GM21381 (cell line): Measurements from ENCODE around the gene PDE3A.
"Not testable (repeated sequence)": the region's sequence is repeated elsewhere in the genome, so short reads cannot be mapped to it uniquely, and the experiment has no call there.

Source experiments
- ATAC-seq: cut with Tn5 transposase; IDR thresholded peaks from one replicate; pipeline ENCODE4 v1.9.1; 2021; ENCODE audit warnings: mild to moderate bottlenecking, moderate library complexity; ENCODE audit not compliant: unreplicated experiment

PDE3A gene

DNA sequence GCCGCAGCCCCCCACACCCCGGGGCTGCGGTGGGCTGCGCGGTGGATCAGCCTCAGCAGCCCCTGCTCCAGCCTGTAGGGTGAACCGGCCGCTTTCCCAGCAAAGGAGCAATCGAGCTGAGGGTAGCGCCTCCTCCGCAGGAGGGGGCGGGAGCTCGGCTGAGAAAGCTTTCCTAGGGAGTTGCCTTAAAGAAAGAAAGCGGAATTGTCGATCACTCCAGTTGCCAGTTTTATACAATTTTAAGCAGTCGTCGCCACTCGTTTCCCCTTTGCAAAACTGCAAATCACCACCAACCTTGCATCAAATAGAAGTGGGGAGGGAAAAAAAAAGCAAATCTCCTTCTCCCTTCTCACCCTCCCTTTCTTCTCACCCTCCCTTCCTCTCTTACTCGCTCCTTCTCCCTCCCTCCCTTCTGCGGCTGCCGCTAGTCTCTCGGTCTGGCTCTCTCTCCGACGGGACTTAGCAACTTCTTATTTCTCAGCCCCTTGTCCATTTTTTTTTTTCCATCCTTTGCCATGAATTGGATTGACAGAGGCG, at the start of gene PDE3A:
TSS of gene PDE3A (plus strand) at position 424 of the 537 bp plus-strand sequence. CDS start 748 bp downstream, outside the sequence.
- no peak for ATAC-seq

DNA sequence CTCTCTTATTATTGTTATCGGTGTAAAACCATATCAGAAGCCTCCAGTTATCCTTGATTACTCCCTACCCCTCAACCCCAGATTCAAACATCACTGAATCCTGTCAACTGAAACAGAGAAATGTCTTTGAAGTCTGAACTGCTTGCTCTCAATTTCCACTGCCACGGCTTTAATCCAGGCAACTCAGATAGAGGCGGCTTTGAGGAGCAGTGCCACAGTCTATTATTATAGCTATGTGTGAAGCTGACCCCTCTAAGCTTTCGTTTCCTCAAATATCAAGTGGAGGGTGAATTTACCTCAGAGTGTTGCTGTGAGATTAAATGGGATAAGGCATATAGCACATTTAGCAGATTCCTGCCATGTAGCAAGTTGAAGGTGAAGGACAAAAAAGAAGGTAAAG, 49.0 kb upstream of the PDE3A start:
- ATAC-seq = no peak

DNA sequence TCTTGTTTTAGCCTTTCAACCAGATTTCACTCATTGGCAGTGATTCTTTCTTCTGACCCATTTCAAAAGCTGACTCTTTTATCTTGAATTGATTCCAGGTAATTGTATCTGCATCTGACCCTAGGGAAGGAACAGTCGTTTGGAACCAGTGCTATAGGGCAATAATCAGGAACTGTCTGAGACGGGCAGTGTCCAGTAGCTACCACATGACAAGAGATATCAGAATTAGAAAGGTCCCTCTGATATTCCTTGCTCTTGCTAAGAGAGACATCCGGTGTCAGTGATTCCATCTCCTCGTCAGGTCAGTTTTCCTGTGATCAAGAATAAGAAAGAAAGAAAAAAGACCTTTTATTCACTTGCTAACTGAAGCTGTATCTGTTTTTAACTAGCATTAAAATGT, 47.8 kb upstream of the PDE3A start:
- no peak for ATAC-seq

DNA sequence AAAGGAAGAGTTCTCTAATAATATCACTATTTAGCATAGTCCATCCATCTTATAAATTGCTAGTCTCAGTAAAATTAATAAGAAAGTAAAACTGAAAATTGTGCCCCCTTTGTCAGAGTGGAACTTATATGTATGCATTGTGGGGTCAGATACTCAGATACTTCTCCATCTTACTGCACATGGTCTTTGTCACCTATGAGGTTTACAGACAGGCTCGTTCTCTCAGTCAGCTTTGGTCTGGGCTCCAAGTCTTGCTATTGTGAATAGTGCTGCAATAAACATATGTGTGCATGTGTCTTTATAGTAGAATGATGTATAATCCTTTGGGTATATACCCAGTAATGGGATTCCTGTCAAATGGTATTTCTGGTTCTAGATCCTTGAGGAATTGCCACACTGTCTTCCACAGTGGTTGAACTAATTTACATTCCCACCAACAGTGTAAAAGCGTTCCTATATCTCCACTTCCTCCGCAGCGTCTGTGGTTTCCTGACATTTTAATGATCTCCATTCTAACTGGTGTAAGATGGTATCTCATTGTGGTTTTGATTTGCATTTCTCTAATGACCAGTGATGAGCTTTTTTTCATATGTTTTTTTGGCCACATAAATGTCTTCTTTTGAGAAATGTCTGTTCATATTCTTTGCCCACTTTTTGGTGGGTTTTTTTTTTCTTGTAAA, 37.4 kb upstream of the PDE3A start:
- not testable (repeated sequence) for ATAC-seq

DNA sequence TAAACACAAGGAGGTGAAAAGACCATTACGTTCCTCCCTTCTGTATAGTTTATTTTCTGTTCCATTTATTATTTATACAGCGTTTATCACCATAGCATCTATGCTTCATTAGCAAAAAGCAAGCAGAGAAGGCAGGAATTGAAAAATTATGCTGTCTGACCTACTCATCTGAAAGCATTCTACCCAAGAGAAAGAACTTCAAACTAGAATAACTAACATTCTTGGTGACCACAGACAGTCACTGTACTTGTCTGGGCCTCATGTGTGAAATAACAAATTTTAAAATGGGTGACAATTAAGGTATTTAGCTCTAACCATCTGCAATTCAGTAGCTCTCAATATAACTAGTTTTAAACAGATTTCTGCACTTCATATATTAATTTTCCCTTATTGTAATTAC, 29.3 kb upstream of the PDE3A start:
- no peak for ATAC-seq

DNA sequence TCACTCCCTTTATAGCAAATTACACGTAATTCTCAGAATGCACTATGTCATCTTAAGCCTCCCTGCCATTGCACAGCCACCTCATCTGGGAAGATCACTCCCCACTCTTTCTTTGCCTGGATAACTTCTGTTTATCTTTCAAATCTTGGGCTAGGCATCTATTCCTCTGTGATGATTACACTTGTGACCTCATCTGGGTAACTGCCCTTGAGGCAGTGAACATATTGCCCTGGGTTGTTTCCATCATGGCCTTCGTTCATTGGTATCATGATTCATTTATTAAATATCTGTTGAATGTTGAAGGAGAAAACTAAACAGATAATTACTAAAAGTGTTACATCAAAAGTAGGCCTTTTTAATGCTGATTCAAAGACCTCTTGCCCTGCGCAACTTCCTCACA, 26.2 kb upstream of the PDE3A start:
- no peak for ATAC-seq

DNA sequence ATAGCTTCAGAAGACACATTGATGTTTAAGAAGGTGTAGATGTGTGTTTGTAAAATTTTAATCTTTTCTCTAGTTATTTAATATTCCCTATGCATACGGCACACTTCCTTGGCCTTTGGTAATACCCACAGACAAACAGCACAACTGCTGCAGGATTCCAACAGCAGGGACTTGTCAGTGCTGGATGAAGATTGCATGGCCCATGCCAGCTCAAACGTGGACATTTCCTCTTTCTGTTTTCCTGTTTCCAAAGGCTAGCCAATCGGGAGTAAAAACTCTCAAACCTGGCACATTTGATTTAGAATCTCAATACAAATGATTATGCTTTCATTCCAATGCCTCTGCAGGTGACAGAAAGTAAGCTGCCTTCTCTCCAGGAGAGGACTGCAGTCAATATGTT, 22.5 kb upstream of the PDE3A start:
- no peak for ATAC-seq

DNA sequence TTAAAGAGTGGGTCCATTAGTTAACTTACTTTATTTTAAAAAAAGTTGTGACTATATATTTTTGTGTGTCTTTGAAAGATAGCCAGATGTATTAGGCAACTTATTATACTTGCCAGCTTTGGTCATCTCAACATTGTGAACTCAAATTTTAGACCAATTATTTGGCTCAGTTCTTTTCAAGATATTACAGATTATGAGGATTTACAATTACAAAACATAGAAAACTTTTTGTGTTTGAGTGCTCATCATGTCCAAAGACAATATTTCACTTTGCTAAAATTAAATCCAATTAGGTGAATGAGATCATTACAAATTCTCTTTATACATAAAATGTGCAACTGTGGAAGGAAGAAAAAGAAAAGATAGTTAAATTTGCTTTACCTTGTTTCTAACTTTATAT, 18.3 kb upstream of the PDE3A start:
- no peak for ATAC-seq

DNA sequence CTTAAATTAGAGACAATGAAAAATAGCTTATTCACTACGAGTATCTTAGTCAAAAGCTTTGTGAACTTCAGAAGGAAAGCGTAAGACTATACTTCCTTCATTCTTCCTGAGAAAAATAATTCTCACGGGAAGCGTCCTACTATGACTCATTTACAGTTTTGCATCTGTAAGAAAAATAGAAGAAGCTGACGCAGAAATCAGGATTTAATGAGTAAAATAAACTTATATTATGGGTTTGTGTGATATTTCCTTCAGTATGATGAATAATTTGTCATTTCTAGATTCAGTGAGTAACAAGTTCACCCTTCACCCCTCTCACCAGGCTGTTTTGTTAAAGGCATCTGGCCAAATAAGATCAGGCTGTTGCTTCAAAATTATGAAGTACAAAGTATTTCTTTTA, 17.8 kb upstream of the PDE3A start:
- ATAC-seq = no peak

DNA sequence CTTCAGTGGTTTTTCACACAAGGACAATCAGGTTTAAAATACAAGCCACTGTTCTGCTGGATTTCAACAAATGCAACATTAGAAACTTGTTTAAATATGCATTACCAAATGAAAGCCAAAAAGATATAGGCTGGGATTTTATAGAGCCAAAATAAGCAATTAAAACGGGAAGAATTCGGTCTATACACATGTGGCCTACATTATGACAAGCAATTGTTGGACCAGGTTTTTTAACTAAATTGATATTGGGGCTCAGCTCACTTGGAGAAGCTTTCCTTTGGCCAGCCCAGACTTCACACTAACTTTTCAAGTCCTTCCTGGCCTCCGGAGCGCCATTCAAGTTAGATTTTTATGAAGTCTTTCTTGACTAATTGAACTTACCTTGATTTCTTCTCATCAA, 16.9 kb upstream of the PDE3A start:
- no peak for ATAC-seq

DNA sequence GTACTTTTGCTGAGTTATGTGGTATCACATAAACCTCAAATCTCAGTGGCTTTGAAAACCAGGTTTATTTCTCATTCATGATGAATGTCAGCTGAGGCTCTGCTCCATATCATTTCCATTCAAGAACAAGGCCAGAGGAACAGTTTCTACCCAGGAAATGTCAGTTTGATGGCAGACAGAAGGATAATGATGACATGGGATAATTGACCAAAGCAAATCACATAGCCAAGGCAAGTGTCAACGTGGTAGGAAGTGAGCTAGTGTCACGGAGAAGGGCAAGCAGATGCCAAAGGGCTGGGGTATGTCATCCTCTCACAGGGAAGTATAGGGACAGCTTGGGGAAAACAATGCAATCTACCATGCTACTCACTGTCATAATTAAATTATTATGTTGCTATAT, 12.3 kb upstream of the PDE3A start:
- ATAC-seq = no peak

DNA sequence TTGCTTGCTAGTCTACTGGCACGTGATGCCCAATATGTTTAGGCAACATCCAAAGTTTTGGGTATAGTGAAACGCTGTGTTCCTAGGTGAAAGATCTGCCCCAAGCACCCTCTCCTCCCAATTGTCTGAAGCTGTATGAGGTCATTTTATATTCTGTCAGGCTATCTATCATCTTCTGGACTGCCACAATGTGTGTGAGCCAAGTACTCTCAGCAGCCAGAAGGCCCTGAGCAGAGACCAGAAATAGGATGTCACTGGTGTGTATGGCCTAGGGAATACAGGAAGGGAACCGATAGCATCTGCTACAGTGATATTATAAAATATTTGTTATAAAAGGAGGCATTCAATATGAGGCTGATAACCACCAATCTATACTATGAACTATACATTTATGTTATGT, 7.9 kb upstream of the PDE3A start:
- no peak for ATAC-seq

DNA sequence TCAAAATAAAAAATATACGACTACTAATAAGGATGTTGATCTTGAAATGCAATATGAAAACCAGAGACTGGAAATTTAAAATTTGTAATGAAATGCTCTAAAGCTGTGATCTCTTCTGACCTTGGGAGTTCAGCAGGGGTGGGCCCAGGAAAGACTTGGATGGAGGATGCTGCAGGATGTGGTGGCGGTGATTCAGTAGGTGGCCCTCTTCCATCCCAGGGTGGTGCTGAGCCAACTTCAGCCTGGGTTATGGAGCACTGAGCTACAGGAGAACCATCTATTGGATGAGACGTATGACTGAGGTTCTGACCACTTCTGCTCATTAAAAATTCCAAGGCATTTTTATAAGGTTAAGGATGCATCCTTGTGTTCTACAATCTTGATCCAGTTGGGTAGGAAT, 6.9 kb upstream of the PDE3A start:
- no peak for ATAC-seq

DNA sequence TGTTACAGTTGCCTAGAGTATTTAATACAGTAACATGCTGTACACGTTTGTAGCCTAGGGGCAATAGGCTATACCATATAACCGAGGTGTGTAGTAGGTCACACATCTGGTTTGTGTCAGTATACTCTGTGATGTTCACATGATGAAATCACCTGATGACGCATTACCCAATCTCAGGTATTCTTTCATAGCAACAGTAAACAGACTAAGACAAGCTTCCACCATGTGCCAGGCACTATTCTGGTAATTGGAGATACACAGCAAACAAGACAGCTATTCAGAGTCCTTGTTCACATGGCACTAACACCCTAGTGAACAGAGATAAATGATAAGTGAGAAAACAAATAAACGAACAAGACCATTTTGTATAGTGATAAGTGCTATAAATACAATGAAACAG, 3.8 kb upstream of the PDE3A start:
- ATAC-seq = no peak

DNA sequence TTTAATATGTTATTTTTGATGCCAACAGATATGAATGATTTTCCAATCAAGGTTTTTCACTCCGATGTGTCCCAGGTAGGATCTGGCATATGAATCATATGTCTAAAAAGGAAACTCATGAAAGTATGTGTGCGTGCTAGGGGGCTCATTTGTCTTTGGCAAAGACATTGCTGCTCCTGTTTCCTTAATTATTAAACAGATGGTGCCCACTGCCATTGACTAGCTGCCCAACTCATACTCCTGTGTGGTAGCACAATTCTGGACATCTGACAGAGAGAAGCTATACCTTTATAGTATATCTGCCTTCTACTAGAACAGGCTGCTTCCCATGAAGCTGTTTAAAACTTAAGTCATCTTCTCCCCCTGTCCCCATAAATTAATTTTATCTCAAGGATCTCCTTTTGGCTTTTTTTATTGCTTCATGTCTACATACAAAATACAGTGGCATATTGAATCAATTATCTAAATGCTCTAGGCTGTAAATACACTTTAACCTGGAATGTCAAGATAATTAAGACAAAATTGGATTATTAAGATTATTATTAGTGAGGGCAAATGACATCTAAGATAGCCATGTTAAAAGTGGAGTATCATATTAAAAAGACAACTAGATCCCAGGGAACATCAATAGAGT, 1.4 kb upstream of the PDE3A start:
- ATAC-seq = no peak

DNA sequence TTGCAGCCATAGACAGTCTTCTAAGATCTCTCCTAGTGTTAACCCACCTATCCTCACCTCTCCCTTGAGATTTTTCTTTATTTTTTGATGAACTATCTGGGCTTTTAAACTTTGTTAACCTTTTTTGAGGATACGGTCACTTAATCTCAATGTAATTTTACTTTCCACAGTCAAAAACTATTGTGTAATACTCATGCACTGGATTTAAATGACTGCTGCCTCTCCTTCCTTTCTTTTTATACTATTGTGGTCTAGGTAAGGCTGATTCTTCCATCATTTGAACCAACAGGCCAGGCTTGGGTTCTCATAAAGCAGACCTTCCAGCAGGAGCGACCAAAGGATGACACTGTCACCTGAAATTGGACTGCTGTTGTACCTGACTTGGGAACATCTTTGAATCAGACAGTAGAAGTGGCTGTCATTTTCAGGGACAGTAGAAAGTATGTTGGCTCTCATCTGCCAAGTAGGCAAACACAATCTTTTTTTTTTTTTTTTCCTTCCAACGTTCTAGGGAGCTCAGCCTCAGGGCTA, 689 bp upstream of the PDE3A start:
- no peak for ATAC-seq

DNA sequence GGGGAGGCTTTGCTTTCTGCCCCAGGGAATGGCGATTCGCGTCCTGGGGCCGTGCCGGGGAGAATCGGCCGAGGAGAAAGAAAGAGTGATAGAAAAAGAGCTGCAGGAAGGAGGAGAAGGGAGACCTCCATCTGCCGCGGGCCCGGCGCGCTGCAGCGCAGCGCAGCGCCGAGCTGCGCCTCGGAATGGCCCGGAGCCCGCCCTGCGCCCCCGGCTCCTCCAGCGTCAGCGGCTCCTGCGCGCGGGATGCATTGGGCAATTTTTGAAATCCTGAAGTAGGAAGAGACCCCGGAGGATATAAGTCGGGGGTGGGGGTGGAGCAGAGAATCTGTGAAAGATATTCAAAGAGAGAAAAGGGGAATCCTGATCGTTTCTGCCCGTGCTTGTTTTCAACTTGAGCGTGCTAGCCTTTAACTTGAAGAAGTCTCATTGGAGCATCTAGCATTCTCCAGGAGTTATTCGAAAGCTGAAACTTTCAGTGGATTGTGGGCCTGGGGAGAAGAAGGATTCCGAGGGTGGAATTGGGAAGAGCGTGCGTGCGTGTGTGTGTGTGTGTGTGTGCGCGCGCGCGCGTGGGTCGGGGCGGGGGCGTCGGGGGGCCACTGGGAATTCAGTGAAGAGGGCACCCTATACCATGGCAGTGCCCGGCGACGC, 441 bp downstream of the PDE3A start:
- no peak for ATAC-seq

DNA sequence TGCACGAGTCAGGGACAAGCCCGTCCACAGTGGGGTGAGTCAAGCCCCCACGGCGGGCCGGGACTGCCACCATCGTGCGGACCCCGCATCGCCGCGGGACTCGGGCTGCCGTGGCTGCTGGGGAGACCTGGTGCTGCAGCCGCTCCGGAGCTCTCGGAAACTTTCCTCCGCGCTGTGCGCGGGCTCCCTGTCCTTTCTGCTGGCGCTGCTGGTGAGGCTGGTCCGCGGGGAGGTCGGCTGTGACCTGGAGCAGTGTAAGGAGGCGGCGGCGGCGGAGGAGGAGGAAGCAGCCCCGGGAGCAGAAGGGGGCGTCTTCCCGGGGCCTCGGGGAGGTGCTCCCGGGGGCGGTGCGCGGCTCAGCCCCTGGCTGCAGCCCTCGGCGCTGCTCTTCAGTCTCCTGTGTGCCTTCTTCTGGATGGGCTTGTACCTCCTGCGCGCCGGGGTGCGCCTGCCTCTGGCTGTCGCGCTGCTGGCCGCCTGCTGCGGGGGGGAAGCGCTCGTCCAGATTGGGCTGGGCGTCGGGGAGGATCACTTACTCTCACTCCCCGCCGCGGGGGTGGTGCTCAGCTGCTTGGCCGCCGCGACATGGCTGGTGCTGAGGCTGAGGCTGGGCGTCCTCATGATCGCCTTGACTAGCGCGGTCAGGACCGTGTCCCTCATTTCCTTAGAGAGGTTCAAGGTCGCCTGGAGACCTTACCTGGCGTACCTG, 1.1 kb downstream of the PDE3A start:
- no peak for ATAC-seq

DNA sequence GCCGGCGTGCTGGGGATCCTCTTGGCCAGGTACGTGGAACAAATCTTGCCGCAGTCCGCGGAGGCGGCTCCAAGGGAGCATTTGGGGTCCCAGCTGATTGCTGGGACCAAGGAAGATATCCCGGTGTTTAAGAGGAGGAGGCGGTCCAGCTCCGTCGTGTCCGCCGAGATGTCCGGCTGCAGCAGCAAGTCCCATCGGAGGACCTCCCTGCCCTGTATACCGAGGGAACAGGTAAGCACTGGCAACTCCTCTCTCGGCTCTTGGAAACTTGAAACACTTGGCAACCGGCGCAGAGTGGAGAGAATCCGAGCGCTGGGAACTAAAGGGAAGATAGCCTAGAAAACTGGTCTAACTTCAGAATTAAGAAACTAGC, 1.7 kb downstream of the PDE3A start:
- ATAC-seq = no peak

DNA sequence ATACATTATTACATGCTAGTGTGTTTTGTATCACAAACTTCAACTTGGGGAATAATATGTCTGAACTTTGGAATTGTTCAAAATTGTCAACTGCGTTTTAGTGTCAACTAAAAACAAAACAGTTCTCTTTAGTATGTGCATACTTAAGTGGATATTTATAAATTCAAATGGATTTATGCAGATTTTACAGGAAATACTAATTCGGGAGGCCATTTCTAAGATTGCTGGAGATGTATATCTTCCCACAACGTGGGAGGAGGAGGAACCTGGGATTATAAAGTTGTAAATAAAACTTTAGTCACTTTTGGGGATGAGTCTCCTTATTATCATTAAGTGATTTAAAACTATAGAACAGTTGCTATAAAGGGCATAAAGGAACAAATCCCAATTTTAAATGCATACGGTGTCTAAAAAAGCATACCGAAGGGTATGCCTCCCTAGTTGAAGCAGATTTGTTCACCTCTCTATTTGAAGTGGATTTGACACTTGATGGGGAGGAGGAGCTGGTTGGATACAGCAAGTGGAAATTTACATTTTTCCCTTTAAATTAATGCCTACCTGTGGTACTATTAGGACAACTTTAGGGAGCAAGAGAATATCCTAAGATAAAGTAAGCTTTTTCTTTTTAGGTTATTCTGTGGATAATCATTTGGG, 2.7 kb downstream of the PDE3A start:
- no peak for ATAC-seq
